Measurements from ENCODE around the gene SLC6A18.

SLC6A18 gene

GRCh38 chr5:1276930-1277329, 51.7 kb downstream of the SLC6A18 start:
- no peak for TF ChIP-seq CTCF (conservative IDR thresholded peaks at IDR 0.05)
- TF ChIP-seq ZFX (IDR thresholded peaks at IDR 0.05) = no peak
- no peak overlapping the region for H3K27ac ChIP-seq

GRCh38 chr5:1277331-1277730, 52.1 kb downstream of the SLC6A18 start:
- TF ChIP-seq ZFX (IDR thresholded peaks at IDR 0.05) (no peak), CTCF (conservative IDR thresholded peaks at IDR 0.05) (no peak)
- no peak overlapping the region for H3K27ac ChIP-seq

GRCh38 chr5:1277781-1278180, 52.6 kb downstream of the SLC6A18 start:
- no peak for TF ChIP-seq ZFX (IDR thresholded peaks at IDR 0.05)
- TF ChIP-seq CTCF (conservative IDR thresholded peaks at IDR 0.05) = no peak

GRCh38 chr5:1278216-1278615, 53.0 kb downstream of the SLC6A18 start:
- H3K27ac ChIP-seq = no peak overlapping the region
- TF ChIP-seq ZFX (IDR thresholded peaks at IDR 0.05) (no peak), CTCF (conservative IDR thresholded peaks at IDR 0.05) (no peak)

More at GRCh38 chr5:1277781-1278180, 52.6 kb downstream of the SLC6A18 start:
- H3K27ac ChIP-seq = no peak overlapping the region

- no peak overlapping the region for H3K27ac ChIP-seq
- TF ChIP-seq ZFX (IDR thresholded peaks at IDR 0.05) (no peak), CTCF (conservative IDR thresholded peaks at IDR 0.05) (no peak)
These were observed 53.7 kb downstream of the SLC6A18 start for GRCh38 chr5:1278656-1279442.

- no peak overlapping the region for H3K27ac ChIP-seq
- TF ChIP-seq ZFX (IDR thresholded peaks at IDR 0.05) (no peak), CTCF (conservative IDR thresholded peaks at IDR 0.05) (no peak)
These were observed 54.4 kb downstream of the SLC6A18 start for GRCh38 chr5:1279443-1280151.
